Gastroesophageal sphincter (tissue), 3 donors: Measurements from ENCODE around the gene ZFYVE16.

Experiments
- CTCF ChIP-seq, 4 experiments: fragments of 200-600 bp in 2 of 4; fragments of 450-650 bp in 2 of 4; sonication (generic) in 1 of 4; IDR thresholded peaks; one replicate each; pipeline ENCODE4 v1.5.1; 2017 to 2019; ENCODE audit warnings: antibody characterized with exemption in 4 of 4, mild to moderate bottlenecking in 2 of 4, moderate library complexity in 2 of 4
- POLR2A ChIP-seq, 2 donors: fragments of 450-650 bp; IDR thresholded peaks; one replicate each; pipeline ENCODE4 v1.6.1; 2017; ENCODE audit warnings: antibody characterized with exemption in 2 of 2, mild to moderate bottlenecking in 2 of 2, moderate library complexity in 1 of 2
- POLR2AphosphoS5 ChIP-seq: sonication (generic); formaldehyde crosslinking; IDR thresholded peaks from one replicate; pipeline ENCODE4 v1.6.1; 2017; ENCODE audit warnings: antibody characterized with exemption

GRCh38 chr5:80507663-80508062 lies 99.8 kb downstream of the ZFYVE16 start:
- TF ChIP-seq CTCF (IDR thresholded peaks at IDR 0.05) (no peak), POLR2A (IDR thresholded peaks at IDR 0.05) (no peak), POLR2AphosphoS5 (no peak)
